GM18951 (cell line): Measurements from ENCODE around the gene JAK3.

ENCODE experiments used
- POLR2A ChIP-seq: IDR thresholded peaks from 4 replicates; pipeline ENCODE4 v1.6.1; 2011; ENCODE audit warnings: mild to moderate bottlenecking; ENCODE audit not compliant: insufficient read length, insufficient read depth; ENCODE audit errors: extremely low read depth
- in situ Hi-C: fragments of 300-500 bp; cut with MboI; formaldehyde crosslinking; loops from one replicate; pipeline ENCODE4 v1.12.0; 2022; ENCODE audit warnings: low sequenced_read_pairs, mixed read lengths, inconsistent platforms; ENCODE audit not compliant: unreplicated experiment

Gene JAK3

DNA sequence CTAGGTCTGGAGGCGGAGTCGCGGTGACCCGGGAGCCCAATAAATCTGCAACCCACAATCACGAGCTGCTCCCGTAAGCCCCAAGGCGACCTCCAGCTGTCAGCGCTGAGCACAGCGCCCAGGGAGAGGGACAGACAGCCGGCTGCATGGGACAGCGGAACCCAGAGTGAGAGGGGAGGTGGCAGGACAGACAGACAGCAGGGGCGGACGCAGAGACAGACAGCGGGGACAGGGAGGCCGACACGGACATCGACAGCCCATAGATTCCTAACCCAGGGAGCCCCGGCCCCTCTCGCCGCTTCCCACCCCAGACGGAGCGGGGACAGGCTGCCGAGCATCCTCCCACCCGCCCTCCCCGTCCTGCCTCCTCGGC lies 24.1 kb upstream of the JAK3 start, which contains the start of gene SLC5A5:
Gene SLC5A5 (plus strand): TSS at position 68 of the 373 bp plus-strand sequence. CDS start 375 bp downstream, outside the sequence.
- TF ChIP-seq POLR2A = no peak
- in situ Hi-C loops = no loop called here

DNA sequence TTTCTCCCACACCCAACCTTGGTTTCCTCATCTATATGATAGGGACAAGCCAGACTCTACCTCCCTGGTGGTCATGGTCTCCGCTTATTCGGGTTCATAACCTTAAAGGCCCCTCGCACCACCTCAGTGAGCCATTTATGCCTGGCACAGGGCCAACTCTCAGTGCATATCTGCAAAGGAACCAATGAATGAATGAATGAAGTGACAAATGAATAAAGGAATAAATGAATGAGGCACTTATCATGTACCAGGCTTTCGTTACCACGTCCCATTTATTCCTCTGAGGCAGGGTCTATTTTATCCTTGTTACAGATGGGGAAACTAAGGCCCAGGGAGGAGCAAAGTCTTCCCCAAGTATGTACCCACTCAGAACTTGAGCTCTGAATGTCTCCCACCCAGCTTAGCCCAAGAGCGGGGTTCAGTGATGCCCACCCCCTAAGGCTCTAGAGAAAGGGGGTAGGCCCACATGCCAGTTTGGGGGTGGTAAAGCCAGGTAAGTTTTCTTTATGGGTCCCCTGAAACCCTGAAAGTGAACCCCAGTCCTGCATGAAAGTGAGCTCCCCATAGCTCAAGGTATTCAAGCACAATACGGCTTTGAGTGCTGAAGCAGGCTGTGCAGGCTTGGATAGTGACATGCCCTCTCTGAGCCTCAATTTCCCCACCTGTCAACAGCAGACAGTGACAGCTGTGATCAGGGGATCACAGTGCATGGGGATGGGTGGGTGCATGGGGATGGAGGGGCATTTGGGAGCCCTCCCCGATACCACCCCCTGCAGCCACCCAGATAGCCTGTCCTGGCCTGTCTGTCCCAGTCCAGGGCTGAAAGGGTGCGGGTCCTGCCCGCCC lies 23.5 kb upstream of the JAK3 start:
- no peak for TF ChIP-seq POLR2A
- in situ Hi-C loops = no loop called here

DNA sequence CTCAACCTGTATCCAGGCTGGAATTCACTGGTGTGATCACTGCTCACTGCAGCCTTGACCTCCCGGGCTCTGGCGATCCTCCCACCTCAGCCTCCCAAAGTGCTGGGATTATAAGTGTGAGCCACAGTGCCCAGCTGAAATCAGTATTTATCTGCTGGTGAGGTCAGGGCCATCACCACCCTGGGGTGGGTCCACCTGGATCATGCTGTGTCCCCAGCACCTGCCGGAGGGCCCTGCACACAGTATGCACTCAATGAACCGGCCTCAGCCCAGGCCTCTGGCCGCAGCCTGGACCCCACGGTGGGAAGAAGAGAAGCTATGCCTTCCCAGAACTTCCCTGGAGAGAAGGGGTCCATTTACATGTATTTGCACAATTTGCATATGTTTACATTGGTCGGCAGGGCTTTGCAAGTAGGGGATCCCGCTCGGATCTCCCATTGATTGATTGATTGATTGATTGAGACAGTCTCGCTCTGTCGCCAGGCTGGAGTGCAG lies 21.4 kb upstream of the JAK3 start:
- in situ Hi-C loops = no loop called here
- TF ChIP-seq POLR2A = no peak

DNA sequence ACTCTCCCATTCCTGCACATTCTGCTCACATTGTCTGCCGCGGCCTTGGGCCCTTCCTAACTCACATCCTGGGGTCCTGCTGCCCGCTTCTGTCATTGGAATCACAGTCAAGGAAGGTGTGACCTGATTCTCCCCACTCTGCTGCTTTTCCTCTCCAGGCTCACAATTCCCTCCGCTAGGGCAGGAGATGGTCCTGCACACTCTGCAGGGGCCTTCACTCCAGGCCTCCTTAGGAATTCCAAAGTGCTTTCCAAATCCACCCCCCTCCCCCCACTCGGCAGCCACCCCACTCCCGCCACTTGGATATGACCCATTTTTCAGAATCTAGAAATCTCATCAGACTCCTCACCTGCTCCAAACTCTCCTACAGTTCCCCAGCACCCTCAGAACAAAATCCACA lies 20.9 kb upstream of the JAK3 start:
- no peak for TF ChIP-seq POLR2A
- in situ Hi-C loops = no loop called here

DNA sequence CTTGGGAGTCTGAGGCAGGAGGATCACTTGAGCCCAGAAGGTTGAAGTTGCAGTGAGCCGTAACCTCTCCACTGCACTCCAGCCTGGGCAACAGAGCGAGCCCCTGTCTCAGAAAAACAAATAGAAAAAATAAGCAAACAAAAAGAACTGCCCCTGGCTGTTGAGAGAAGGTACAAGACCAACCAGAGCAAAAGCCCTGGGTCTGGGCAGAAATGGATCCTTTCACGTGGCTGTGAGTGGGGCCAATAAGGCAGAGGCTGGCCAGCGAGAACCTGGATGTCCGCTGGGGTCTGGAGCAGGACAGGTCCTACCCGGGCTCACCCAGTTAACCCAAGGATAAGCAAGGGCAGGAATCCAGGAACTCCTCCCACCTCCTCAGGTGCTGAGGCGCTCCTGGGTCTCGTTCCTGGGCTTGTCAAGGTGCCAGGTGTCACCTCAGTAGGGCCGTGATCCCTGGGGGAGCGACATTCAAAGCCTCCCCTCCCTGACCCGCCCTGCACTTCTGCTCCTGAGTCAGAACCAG lies 19.2 kb upstream of the JAK3 start:
- in situ Hi-C loops = no loop called here

DNA sequence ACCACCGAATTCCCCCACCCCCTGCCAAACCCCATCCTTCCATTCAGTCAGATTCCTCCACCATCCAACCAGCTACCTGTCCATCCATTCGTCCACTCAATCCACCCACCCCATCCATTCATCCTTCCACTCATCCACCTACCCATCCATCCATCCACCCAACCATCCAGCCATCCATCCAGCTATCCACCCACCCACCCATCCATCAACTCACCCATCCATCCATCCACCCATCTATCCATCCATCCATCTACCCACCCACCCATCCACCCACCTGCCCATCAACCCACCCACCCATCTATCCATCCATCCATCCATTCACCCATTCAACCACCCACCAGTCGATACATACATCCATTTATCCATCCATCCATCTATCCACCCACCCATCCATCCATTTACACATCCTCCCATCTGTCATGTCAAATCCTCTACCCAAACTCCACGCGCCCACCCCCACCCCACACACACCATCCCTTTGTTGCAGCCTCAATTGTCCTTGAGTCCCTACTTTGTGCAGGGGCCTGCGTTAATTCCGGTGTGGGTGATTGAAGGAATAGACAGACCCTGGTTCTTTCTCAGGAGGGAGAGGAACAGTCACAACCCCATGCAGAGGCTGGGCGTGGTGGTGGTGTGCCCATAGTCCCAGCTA lies 18.7 kb upstream of the JAK3 start:
- in situ Hi-C loops = no loop called here

More for the DNA sequence above, 19.2 kb upstream of the JAK3 start:
- TF ChIP-seq POLR2A = no peak

DNA sequence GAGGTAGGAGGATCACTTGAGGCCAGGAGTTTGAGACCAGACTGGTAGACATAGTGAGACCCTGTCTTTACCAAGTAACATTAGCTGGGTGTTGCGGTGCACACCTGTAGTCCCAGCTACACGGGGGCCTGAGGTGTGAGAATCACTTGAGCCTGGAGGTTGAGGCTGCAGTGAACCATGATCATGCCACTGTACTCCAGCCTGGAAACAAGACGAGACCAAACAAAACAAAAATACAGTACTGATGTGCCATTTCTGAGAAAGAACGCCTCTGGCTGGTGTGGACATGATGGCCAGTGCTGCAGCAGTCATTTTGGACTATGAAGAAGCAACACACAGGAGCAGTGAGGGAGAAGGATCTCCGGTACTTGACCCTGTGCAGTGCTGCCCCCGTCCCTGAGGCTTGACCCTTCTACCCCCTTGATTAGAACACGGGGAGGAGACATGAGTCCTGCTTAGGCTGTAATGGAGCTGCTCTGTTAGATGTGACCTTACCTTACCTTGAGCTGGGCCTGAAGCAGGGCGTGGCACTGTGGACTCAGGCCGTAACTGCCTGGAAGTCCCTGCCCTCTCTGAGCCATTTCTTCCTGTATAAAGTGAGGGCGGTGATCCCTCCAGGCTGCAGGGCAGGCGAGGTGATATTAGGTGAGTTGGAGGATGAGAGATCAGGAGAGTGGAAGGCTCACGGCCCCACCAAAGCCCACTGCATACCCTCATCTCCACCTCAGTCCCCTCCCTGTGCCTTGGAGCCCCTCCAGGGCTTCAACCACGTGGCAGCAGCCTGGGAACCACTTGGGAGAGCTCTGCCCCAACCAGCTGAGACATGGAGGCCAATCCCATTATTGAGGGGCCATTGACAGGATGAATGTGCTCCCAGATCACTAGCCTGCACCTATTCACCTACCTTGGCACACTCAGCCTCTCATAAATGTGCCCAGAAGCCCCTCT lies 17.9 kb upstream of the JAK3 start:
- TF ChIP-seq POLR2A = peak; percentile 53
- in situ Hi-C loops = no loop called here

More for the DNA sequence above, 18.7 kb upstream of the JAK3 start:
- no peak for TF ChIP-seq POLR2A

DNA sequence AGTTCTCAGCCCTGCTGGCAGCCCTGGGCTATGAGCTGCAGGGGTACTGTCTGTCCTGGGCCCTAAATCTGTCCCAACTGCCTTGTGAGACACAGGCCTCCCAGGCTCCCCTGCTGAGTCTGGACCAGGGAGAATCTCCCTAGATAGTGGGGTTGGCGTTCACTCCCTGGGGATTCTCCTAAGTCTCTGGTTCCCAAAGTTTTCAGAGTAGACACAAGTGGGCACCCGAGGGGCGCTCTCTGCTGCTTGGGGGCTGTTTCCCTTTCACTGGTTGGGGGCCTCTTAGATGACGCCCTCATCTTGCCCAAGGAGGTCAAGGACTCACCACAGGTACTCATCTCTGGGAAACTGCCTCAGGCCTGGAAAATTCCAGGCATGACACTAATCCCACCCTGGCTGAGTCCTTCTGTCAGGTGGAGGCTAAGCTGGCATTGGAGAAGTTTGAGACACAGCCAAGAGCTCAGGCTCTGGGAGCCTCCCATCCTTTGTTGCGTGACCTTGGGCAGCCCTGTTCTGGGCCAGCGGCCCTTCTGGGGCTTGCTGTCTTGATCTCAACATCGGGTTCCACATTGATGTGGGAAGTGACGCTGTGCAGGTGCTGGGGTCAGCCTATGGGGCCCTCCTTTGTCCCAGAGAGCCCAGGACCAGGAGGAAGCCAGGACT lies 15.9 kb upstream of the JAK3 start:
- no peak for TF ChIP-seq POLR2A
- in situ Hi-C loops = loop anchor here (5.0 kb wide), 1 partner anchor 69 kb away; the partner anchor contains the start of gene CCDC124

DNA sequence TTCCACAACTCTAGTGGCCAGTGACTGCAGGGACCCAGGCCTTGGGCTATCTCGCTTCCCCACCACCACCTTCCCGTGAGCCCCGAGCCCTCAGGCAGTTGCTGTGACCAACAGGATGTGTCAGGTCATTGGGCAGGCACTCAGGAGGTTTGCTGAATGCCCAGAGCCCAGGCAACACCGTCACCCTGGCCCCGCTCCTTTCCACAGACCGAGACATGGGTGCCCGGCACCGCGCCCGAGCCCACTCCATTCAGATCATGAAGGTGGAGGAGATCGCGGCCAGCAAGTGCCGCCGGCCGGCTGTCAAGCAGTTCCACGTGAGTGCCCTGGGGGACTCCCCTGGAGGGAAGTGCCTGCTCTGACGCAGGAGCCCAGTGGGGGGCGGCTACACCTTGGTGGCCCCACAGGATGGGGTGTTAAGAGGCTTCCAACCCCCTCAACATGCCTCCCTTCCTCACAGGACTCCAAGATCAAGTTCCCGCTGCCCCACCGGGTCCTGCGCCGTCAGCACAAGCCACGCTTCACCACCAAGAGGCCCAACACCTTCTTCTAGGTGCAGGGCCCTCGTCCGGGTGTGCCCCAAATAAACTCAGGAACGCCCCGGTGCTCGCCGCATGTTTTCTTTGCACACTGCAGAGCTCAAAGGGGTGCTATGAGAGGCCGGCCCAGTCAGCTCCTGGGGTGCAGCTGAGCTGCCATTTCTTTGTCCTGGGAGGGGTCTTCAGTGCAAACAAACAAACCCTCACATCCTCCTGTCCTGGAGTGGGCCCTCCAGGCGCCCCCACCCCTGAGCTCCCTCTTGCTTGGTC lies 15.1 kb upstream of the JAK3 start:
- in situ Hi-C loops = loop anchor here (5.0 kb wide), 1 partner anchor 69 kb away; the partner anchor contains the start of gene CCDC124
- TF ChIP-seq POLR2A = peak; percentile 16

DNA sequence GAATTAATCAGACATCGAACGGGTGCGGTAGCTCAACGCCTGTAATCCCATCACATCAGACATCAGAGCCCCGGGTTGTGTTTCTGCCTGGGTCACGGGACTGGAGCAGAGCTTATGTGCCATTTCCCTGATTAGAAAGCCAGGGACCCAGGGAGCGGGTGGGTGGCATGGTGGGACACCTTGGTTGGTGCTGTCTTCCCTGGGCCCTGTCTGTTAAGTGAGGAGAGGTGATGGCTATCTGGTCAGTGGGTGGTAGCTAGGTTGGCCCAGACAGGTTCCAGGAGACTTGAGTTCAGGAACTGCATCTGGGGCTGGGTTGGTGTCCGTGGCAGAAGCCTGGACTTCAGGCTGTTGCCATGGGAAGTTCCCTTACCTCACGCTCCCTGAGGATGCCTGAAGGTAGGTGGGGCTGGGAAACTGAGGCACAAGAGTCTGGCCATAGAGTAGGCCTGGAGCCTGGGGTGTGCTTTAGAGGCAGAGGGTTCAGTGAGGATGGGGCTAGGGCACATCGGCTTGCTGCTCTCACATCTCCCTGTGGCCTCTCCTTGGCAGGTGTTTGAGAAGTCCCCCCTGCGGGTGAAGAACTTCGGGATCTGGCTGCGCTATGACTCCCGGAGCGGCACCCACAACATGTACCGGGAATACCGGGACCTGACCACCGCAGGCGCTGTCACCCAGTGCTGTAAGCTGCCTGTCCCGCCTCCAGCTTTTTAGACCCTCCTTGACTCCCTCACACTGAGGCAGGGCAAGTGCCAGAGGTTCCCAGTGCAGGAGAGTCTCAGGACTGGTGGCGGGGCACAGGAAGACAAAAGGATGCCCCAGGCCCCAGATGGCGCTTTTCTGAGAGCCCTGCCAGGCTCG lies 14.0 kb upstream of the JAK3 start:
- TF ChIP-seq POLR2A = no peak
- in situ Hi-C loops = loop anchor here (5.0 kb wide), 1 partner anchor 71 kb away; the partner anchor contains the start of gene CCDC124
